Measurements from ENCODE around the gene MAP3K2. TPM values are rescaled to one million over a fixed set of nuclear protein-coding genes. Genes with fewer than 3 reads are reported as not detected.

Gene MAP3K2
- total and polyA plus RNA-seq, 10 of the 15 experiments (the other 5 are each of a cell fraction or from before 2014, with no cell fraction given), result 2.7 to 39.6 (median 16.1) TPM

GRCh38 chr2:127277028-127277427 lies 110.7 kb downstream of the MAP3K2 start (continued):
- TF ChIP-seq POU2F2 (IDR thresholded peaks at IDR 0.05; ENCODE audit: borderline replicate concordance, low read depth, low read length) (no peak), SMAD5 (IDR thresholded peaks at IDR 0.05; ENCODE audit: low read depth) (no peak), BCLAF1 (IDR thresholded peaks at IDR 0.05) (no peak), EP300 (IDR thresholded peaks at IDR 0.05; ENCODE audit: borderline replicate concordance in 1 of 2, control insufficient read depth in 1 of 2, low read depth in 2 of 2, low read length in 2 of 2) (0 out of 4 replicates have a peak, but pooled peaks of 1 of the 2 experiments have one; percentile 18), STAT1 (conservative IDR thresholded peaks at IDR 0.05) (no peak), IKZF1 (conservative IDR thresholded peaks at IDR 0.05) (peak; percentile 72), POLR2AphosphoS2 (IDR thresholded peaks at IDR 0.05; ENCODE audit: low read depth, low read length) (no peak), TCF12 (IDR thresholded peaks at IDR 0.05; ENCODE audit: low read depth, low read length) (peak; percentile 53; the same call in 1 of the 2 replicates), MTA2 (IDR thresholded peaks at IDR 0.05; ENCODE audit: low read depth) (peak; percentile 63), RFX5 (IDR thresholded peaks at IDR 0.05; ENCODE audit: low read depth, low read length) (no peak)

DNA sequence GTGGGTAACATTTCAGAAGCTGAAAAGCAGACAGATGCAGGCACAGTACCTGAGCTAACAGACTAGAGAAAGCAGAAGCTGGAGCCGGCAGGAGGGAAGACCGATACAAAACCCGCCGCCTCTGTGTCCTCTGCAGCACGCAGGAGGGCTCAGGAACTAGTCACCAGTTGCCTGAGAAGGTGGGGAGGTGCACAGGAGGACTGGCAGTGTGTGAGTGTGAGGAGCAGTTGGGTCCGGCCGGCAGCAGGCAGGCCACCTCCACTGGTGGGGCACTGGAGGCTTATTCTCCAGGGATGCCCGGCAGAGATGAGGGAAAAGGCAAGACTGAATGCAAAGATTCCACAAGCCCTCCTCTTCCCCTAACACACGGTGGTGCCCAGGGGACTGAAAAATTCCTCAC lies 112.0 kb downstream of the MAP3K2 start:
- POLR2A ChIA-PET, result no interaction called here
- Histone ChIP-seq H3K9ac (ENCODE audit: control insufficient read depth, insufficient read depth, low read length) (no peak overlapping the region), H3K4me1 (ENCODE audit: control insufficient read depth, insufficient read depth, low read length) (peaks cover 6% of the 10 kb centered on the region; the same call in 1 of the 2 replicates), H3K79me2 (ENCODE audit: control insufficient read depth, insufficient read depth, low read length) (no peaks in the 10 kb centered on the region; the same call in 1 of the 2 replicates), H3K4me2 (ENCODE audit: control insufficient read depth, insufficient read depth) (no peak overlapping the region), H3K36me3 (ENCODE audit: control insufficient read depth in 2 of 2, insufficient read depth in 2 of 2, low read length in 1 of 2) (peaks cover 24 to 31% of the 10 kb centered on the region in 2 experiments), H3K9me3 (replicated peaks; ENCODE audit: control insufficient read depth, insufficient read depth, low read length) (no peaks in the 10 kb centered on the region), H3K4me3 (no peak overlapping the region), H4K20me1 (ENCODE audit: control insufficient read depth, insufficient read depth) (no peaks in the 10 kb centered on the region; the same call in 1 of the 2 replicates), H2AFZ (ENCODE audit: control insufficient read depth, low read depth, low read length) (no peak overlapping the region), H3K27ac (ENCODE audit: control insufficient read depth, insufficient read depth) (no peak overlapping the region), H3K27me3 (replicated peaks in 1 of 2; ENCODE audit: control insufficient read depth in 2 of 2, insufficient read depth in 2 of 2, low read length in 1 of 2) (no peaks in the 10 kb centered on the region)
- RAD21 ChIA-PET (ENCODE audit: unreplicated experiment), result no interaction called here
- BruUV-seq (replicated peaks), result no TSS peak
- CTCF ChIA-PET, result no interaction called here
- WGBS (ENCODE audit: insufficient coverage, insufficient replicate concordance, low lambda C conversion rate, missing lambda C conversion rate), result 99% methylated on average over 9 of the region's 9 CpGs
- in situ Hi-C loops (cut with MboI) (no loop called here), intact Hi-C loops (cut with micrococcal nuclease; ENCODE audit: unreplicated experiment) (no loop called here)
- no peak for DNase-seq (ENCODE audit: low read depth, low spot score)
- SMC1A ChIA-PET (ENCODE audit: uncharacterized antibody, unreplicated experiment), result interaction anchor here (3.3 kb wide), 1 partner anchor 18 kb away, joined by 13 read pairs; the partner anchor contains the start of gene ERCC3
- no peak for FAIRE-seq
- no peak for ATAC-seq
- TF ChIP-seq HDGF (IDR thresholded peaks at IDR 0.05), result no peak
- TF ChIP-seq, protein P1, sequence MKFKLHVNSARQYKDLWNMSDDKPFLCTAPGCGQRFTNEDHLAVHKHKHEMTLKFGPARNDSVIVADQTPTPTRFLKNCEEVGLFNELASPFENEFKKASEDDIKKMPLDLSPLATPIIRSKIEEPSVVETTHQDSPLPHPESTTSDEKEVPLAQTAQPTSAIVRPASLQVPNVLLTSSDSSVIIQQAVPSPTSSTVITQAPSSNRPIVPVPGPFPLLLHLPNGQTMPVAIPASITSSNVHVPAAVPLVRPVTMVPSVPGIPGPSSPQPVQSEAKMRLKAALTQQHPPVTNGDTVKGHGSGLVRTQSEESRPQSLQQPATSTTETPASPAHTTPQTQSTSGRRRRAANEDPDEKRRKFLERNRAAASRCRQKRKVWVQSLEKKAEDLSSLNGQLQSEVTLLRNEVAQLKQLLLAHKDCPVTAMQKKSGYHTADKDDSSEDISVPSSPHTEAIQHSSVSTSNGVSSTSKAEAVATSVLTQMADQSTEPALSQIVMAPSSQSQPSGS (IDR thresholded peaks at IDR 0.05; ENCODE audit: low read length), result no peak
- TF ChIP-seq NR2F1 (conservative IDR thresholded peaks at IDR 0.05), result no peak
- TF ChIP-seq CBFB (IDR thresholded peaks at IDR 0.05; ENCODE audit: low read depth), result no peak
- TF ChIP-seq, protein P2, sequence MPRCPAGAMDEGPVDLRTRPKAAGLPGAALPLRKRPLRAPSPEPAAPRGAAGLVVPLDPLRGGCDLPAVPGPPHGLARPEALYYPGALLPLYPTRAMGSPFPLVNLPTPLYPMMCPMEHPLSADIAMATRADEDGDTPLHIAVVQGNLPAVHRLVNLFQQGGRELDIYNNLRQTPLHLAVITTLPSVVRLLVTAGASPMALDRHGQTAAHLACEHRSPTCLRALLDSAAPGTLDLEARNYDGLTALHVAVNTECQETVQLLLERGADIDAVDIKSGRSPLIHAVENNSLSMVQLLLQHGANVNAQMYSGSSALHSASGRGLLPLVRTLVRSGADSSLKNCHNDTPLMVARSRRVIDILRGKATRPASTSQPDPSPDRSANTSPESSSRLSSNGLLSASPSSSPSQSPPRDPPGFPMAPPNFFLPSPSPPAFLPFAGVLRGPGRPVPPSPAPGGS (IDR thresholded peaks at IDR 0.05; ENCODE audit: borderline replicate concordance, insufficient read depth, low read depth, low read length, poor library complexity, severe bottlenecking), result no peak
- TF ChIP-seq IKZF1 (conservative IDR thresholded peaks at IDR 0.05), result no peak
